ENCODE results near the gene USP3. TPM values are rescaled to one million over a fixed set of nuclear protein-coding genes. Genes with fewer than 3 reads are reported as not detected.

Gene USP3
- total and polyA plus RNA-seq, 2 of the 4 experiments (the other 2 are of a cell fraction): 17.3 to 52.3 TPM

- Histone ChIP-seq H3K9me1 (ENCODE audit: insufficient read depth, low read length) (peaks cover 2% of the 10 kb centered on the region; the same call in 1 of the 2 replicates), H4K91ac (ENCODE audit: insufficient read depth, low read depth, low read length) (no peak overlapping the region), H4K5ac (ENCODE audit: low read depth, low read length) (no peak overlapping the region), H3K4me1 (ENCODE audit: control insufficient read depth, insufficient read depth, low read length) (peaks cover under 1% of the 10 kb centered on the region; the same call in 1 of the 2 replicates), H2BK120ac (ENCODE audit: low read depth, low read length) (no peak overlapping the region), H2BK15ac (ENCODE audit: low read depth, low read length) (no peak overlapping the region), H3K9me3 (ENCODE audit: control insufficient read depth, insufficient read depth, low read length) (no peaks in the 10 kb centered on the region), H2AK9ac (replicated peaks; ENCODE audit: low read depth, low read length, poor library complexity) (no peak overlapping the region), H3K56ac (ENCODE audit: extremely low read depth, insufficient read depth, low read length) (no peak overlapping the region), H3K36me3 (ENCODE audit: control insufficient read depth, insufficient read depth, low read length) (peaks cover 17% of the 10 kb centered on the region), H3K79me1 (ENCODE audit: low read depth in 1 of 2, low read length in 2 of 2) (0 out of 4 replicates have a peak, but pooled peaks cover 0 to under 1% of the 10 kb centered on the region in 2 experiments), H3K14ac (replicated peaks; ENCODE audit: low read depth, low read length) (no peak overlapping the region), H4K20me1 (ENCODE audit: insufficient read depth, low read length) (no peaks in the 10 kb centered on the region), H3K27ac (ENCODE audit: insufficient read depth, low read length) (no peak overlapping the region), H2BK5ac (ENCODE audit: low read depth, low read length, poor library complexity, severe bottlenecking) (no peak overlapping the region), H2AK5ac (ENCODE audit: low read depth, low read length) (no peak overlapping the region), H3K27me3 (ENCODE audit: control insufficient read depth, insufficient read depth, low read length) (no peaks in the 10 kb centered on the region), H3K9ac (ENCODE audit: low read depth, low read length) (no peak overlapping the region), H3K23ac (ENCODE audit: low read depth, low read length) (no peak overlapping the region), H2AFZ (replicated peaks; ENCODE audit: low read length, poor library complexity) (no peak overlapping the region), H3K4ac (ENCODE audit: low read depth, low read length) (no peak overlapping the region), H3K4me3 (ENCODE audit: insufficient read depth, low read depth, low read length) (no peak overlapping the region), H4K8ac (ENCODE audit: low read depth in 2 of 2, low read length in 2 of 2) (no peak overlapping the region), H3K4me2 (ENCODE audit: low read depth, low read length) (no peak overlapping the region), H2BK20ac (ENCODE audit: low read depth, low read length) (no peak overlapping the region), H3K18ac (ENCODE audit: low read depth, low read length) (no peak overlapping the region)
- ATAC-seq (ENCODE audit: low read depth): no peak
- in situ Hi-C loops (cut with MboI; ENCODE audit: low sequenced_read_pairs): no loop called here
- CTCF ChIA-PET: interaction anchor here (1.1 kb wide), 1 partner anchor 13 kb away, joined by 3 read pairs; no protein-coding TSS in a partner anchor
- TF ChIP-seq RAD21 (IDR thresholded peaks at IDR 0.05; ENCODE audit: low read length) (no peak), NFE2L2 (IDR thresholded peaks at IDR 0.05; ENCODE audit: low read depth, low read length) (no peak), BHLHE40 (IDR thresholded peaks at IDR 0.05; ENCODE audit: low read depth, low read length) (no peak), RFX5 (IDR thresholded peaks at IDR 0.05; ENCODE audit: low read depth, low read length) (no peak), ELK1 (IDR thresholded peaks at IDR 0.05; ENCODE audit: borderline replicate concordance, low read depth, low read length) (no peak), FOS (IDR thresholded peaks at IDR 0.05; ENCODE audit: low read depth, low read length) (no peak), MAFK (IDR thresholded peaks at IDR 0.05; ENCODE audit: low read depth, low read length) (no peak), CTCF (conservative IDR thresholded peaks at IDR 0.05; ENCODE audit: low read depth, low read length) (no peak), RCOR1 (IDR thresholded peaks at IDR 0.05; ENCODE audit: insufficient replicate concordance, low read length) (no peak), CEBPB (IDR thresholded peaks at IDR 0.05; ENCODE audit: low read depth, low read length) (no peak), SMC3 (IDR thresholded peaks at IDR 0.05; ENCODE audit: low read depth, low read length) (no peak), USF2 (IDR thresholded peaks at IDR 0.05; ENCODE audit: low read depth, low read length) (no peak), CHD1 (IDR thresholded peaks at IDR 0.05; ENCODE audit: low read depth, low read length) (no peak), MAZ (IDR thresholded peaks at IDR 0.05; ENCODE audit: borderline replicate concordance, low read depth, low read length) (no peak)
- 94% methylated on average over 5 of the region's 8 CpGs; no CpG with 5 or more reads in 1 of the 2 experiments for WGBS, 2 experiments (ENCODE audit: extremely low coverage in 2 of 2, insufficient read length in 1 of 2)
- POLR2A ChIA-PET (ENCODE audit: unreplicated experiment): no interaction called here
- dilution Hi-C loops (cut with HindIII; ENCODE audit: low sequenced_read_pairs, unreplicated experiment): no loop called here
- no TSS peak for BruUV-seq (replicated peaks)
- DNase-seq: no peak
- intact Hi-C loops (cut with micrococcal nuclease): no loop called here
These were observed 119.0 kb downstream of the USP3 start for GRCh38 chr15:63623232-63623969.
